Thymus (tissue), 11 donors: ENCODE measurements around the gene PRKG1. TPM values are rescaled to one million over a fixed set of nuclear protein-coding genes. Genes with fewer than 3 reads are reported as not detected.

Experiments used
- DNase-seq, 9 donors: peaks; one replicate each; pipeline ENCODE4 v3.0.0-alpha.2; 2013; ENCODE audit warnings: low spot score in 9 of 9, low read depth in 6 of 9, missing footprints in 1 of 9
- H3K27ac ChIP-seq, 2 donors: one replicate each; pipeline ENCODE4 v1.5.1; 2013; ENCODE audit warnings: control low read depth in 1 of 2, low read depth in 1 of 2, low read length in 1 of 2, mild to moderate bottlenecking in 1 of 2, moderate library complexity in 1 of 2
- H3K27me3 ChIP-seq, 2 donors: one replicate each; pipeline ENCODE4 v1.5.1; 2013; ENCODE audit warnings: low read length in 1 of 2; ENCODE audit not compliant: control insufficient read depth in 2 of 2, insufficient read depth in 1 of 2
- H3K36me3 ChIP-seq, 2 donors: one replicate each; pipeline ENCODE4 v1.5.1; 2013; ENCODE audit warnings: low read length in 1 of 2, mild to moderate bottlenecking in 1 of 2, moderate library complexity in 1 of 2; ENCODE audit not compliant: control insufficient read depth in 2 of 2, insufficient read depth in 2 of 2
- H3K4me1 ChIP-seq, 2 donors: one replicate each; pipeline ENCODE4 v1.5.1; 2013; ENCODE audit warnings: low read length in 2 of 2; ENCODE audit not compliant: control insufficient read depth in 2 of 2, insufficient read depth in 2 of 2
- H3K4me3 ChIP-seq, 2 donors: one replicate each; pipeline ENCODE4 v1.5.1; 2013; ENCODE audit warnings: low read length in 2 of 2, control low read depth in 1 of 2, mild to moderate bottlenecking in 1 of 2
- H3K9me3 ChIP-seq, 2 donors: one replicate each; pipeline ENCODE4 v1.5.1; 2013; ENCODE audit warnings: low read length in 1 of 2, mild to moderate bottlenecking in 1 of 2; ENCODE audit not compliant: control insufficient read depth in 2 of 2, insufficient read depth in 1 of 2
- WGBS: extraction: QIAGEN DNeasy Blood & Tissue Kit; methylation state at CpG from one replicate; pipeline ENCODE4 v1.1.7; 2013; 5-methylcytosine and 5-hydroxymethylcytosine counted together
- polyA plus RNA-seq: library from polyadenylated mRNA; stranded (reverse); fragments of 200-250 nt; gene quantifications from one replicate; pipeline ENCODE4 v1.2.3, GENCODE V29; 2013
- total RNA-seq: library from RNA; stranded (reverse); fragments of 120-200 nt; gene quantifications from one replicate; pipeline ENCODE4 v1.2.4, GENCODE V29; 2013
- donor health status: healthy.

The PRKG1 gene
- total and polyA plus RNA-seq, 2 donors: 2.5 to 7.4 TPM

- no peaks in the 10 kb centered on the region for H3K27me3 ChIP-seq
- no peaks in the 10 kb centered on the region for H3K36me3 ChIP-seq
- no peaks in the 10 kb centered on the region for H3K4me1 ChIP-seq
- no peak overlapping the region for H3K4me3 ChIP-seq
- no peak overlapping the region for H3K27ac ChIP-seq
- H3K9me3 ChIP-seq: no peaks in the 10 kb centered on the region
- 97% methylated on average over 1 of the region's 1 CpG for WGBS
- DNase-seq: no peak
Measured at GRCh38 chr10:51897560-51897959, 823.3 kb downstream of the PRKG1 start.

- Histone ChIP-seq H3K9me3 (no peaks in the 10 kb centered on the region), H3K27me3 (no peaks in the 10 kb centered on the region), H3K4me3 (no peak overlapping the region), H3K4me1 (no peaks in the 10 kb centered on the region), H3K27ac (no peak overlapping the region), H3K36me3 (no peaks in the 10 kb centered on the region)
- WGBS: 97% methylated on average over 1 of the region's 1 CpG
- DNase-seq: no peak
Measured at GRCh38 chr10:51900180-51900579, 825.9 kb downstream of the PRKG1 start.

GRCh38 chr10:51903675-51904074 is 829.4 kb downstream of the PRKG1 start:
- H3K36me3 ChIP-seq: no peaks in the 10 kb centered on the region
- no peaks in the 10 kb centered on the region for H3K4me1 ChIP-seq
- H3K27ac ChIP-seq: no peak overlapping the region
- DNase-seq: no peak
- no peaks in the 10 kb centered on the region for H3K27me3 ChIP-seq
- no peaks in the 10 kb centered on the region for H3K9me3 ChIP-seq
- no peak overlapping the region for H3K4me3 ChIP-seq
- 93% methylated on average over 1 of the region's 1 CpG for WGBS

- Histone ChIP-seq H3K4me1 (no peaks in the 10 kb centered on the region), H3K27ac (no peak overlapping the region), H3K36me3 (no peaks in the 10 kb centered on the region), H3K9me3 (no peaks in the 10 kb centered on the region), H3K4me3 (no peak overlapping the region), H3K27me3 (no peaks in the 10 kb centered on the region)
- DNase-seq: no peak
Measured at GRCh38 chr10:51905032-51905431, 830.7 kb downstream of the PRKG1 start.

- H3K4me1 ChIP-seq: no peaks in the 10 kb centered on the region
- no peaks in the 10 kb centered on the region for H3K27me3 ChIP-seq
- no peak overlapping the region for H3K4me3 ChIP-seq
- no peaks in the 10 kb centered on the region for H3K9me3 ChIP-seq
- no peak overlapping the region for H3K27ac ChIP-seq
- DNase-seq: no peak
- no peaks in the 10 kb centered on the region for H3K36me3 ChIP-seq
- 45% methylated on average over 2 of the region's 2 CpGs for WGBS
Measured at GRCh38 chr10:51907361-51907760, 833.1 kb downstream of the PRKG1 start.

DNA sequence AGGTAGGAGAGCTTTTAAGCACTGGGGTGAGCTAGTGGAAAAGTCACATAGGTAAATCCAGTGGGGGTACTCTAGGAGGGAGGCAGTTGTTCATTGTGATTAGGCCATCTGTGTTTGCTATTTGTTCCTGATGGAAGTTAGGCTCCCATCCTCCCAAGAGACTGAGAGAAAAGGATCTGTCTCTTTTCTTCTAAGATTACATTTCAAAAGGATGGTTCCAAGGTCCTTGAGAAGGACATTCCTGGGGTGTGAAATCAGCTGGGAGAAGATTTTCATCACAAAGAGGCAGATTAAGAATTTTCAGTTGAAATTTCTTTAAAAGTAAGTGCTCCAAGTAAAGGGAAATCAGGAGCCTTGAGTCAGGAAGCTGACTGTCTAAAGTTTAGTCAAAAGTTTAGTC is 835.9 kb downstream of the PRKG1 start:
- Histone ChIP-seq H3K4me3 (no peak overlapping the region), H3K27ac (no peak overlapping the region), H3K27me3 (no peaks in the 10 kb centered on the region), H3K36me3 (no peaks in the 10 kb centered on the region), H3K9me3 (no peaks in the 10 kb centered on the region), H3K4me1 (no peaks in the 10 kb centered on the region)
- DNase-seq: no peak

- Histone ChIP-seq H3K36me3 (no peaks in the 10 kb centered on the region), H3K4me1 (no peaks in the 10 kb centered on the region), H3K27ac (no peak overlapping the region), H3K9me3 (no peaks in the 10 kb centered on the region), H3K27me3 (no peaks in the 10 kb centered on the region), H3K4me3 (no peak overlapping the region)
- 86% methylated on average over 3 of the region's 3 CpGs for WGBS
- DNase-seq: no peak
Measured at GRCh38 chr10:51910596-51910995, 836.3 kb downstream of the PRKG1 start.

GRCh38 chr10:51911723-51912122 is 837.4 kb downstream of the PRKG1 start:
- WGBS: 57% methylated on average over 2 of the region's 2 CpGs
- H3K9me3 ChIP-seq: no peaks in the 10 kb centered on the region
- H3K4me3 ChIP-seq: no peak overlapping the region
- no peak for DNase-seq
- H3K36me3 ChIP-seq: no peaks in the 10 kb centered on the region
- no peaks in the 10 kb centered on the region for H3K27me3 ChIP-seq
- H3K27ac ChIP-seq: no peak overlapping the region
- no peaks in the 10 kb centered on the region for H3K4me1 ChIP-seq

DNA sequence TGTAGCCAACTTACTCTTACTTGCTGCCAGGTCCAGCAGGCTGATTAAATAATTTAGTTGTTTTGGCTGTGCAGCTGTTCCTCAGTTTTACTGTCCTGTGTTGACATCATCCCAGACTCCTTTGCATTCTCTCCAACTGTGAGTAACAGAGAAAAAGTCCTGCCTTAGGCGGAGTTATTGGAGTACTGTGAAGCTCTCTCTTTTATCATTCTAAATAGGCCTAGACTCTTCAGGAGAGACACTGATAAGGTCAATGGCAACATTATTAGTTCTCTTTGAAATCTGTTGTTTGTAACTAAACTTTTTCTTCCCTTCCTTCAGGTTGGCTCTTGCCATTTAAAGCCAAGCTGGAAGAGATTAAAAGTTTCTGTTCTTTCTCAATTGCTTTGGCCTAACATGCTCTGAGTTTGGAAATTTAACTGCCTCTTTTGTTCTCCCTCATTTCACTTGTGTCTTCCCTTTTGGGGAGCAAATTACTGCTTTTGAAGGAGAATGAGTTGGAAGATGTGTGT is 840.8 kb downstream of the PRKG1 start:
- Histone ChIP-seq H3K4me1 (no peaks in the 10 kb centered on the region), H3K4me3 (no peak overlapping the region), H3K27ac (no peak overlapping the region), H3K36me3 (no peaks in the 10 kb centered on the region), H3K9me3 (no peaks in the 10 kb centered on the region), H3K27me3 (no peaks in the 10 kb centered on the region)
- 95% methylated on average over 1 of the region's 1 CpG for WGBS
- no peak for DNase-seq

- H3K36me3 ChIP-seq: no peaks in the 10 kb centered on the region
- no peak overlapping the region for H3K27ac ChIP-seq
- H3K4me3 ChIP-seq: no peak overlapping the region
- H3K4me1 ChIP-seq: no peaks in the 10 kb centered on the region
- DNase-seq: no peak
- WGBS: 37% methylated on average over 2 of the region's 2 CpGs
- no peaks in the 10 kb centered on the region for H3K9me3 ChIP-seq
- H3K27me3 ChIP-seq: no peaks in the 10 kb centered on the region
Measured at GRCh38 chr10:51918440-51918839, 844.2 kb downstream of the PRKG1 start.
